Activated T-cell treated with anti-CD3 and anti-CD28 coated beads, Interleukin-2, amount 50 U/mL, for 72 hours (primary cell): Measurements from ENCODE around the gene NDUFB11. TPM values are rescaled to one million over a fixed set of nuclear protein-coding genes. Genes with fewer than 3 reads are reported as not detected.
A peak's percentile ranks its signal among the peaks of the same experiment; 100 is the strongest.
"Not testable (repeated sequence)": the region's sequence is repeated elsewhere in the genome, so short reads cannot be mapped to it uniquely, and the experiment has no call there.

Experiments used
- ATAC-seq, 2 donors: fragments of 150-1000 bp; cut with Tn5 transposase; replicated peaks in 1 of 2; 2 replicates each; pipeline ENCODE4 v1.10.0; 2021; ENCODE audit warnings: moderate library complexity in 2 of 2, mild to moderate bottlenecking in 1 of 2
- DNase-seq, 2 donors: peaks; one replicate each; pipeline ENCODE4 v3.0.0; 2021 to 2022; ENCODE audit warnings: mixed read lengths in 1 of 2
- H3K27ac Mint-ChIP-seq: one replicate; pipeline ENCODE4 v1.8.0; 2022; ENCODE audit warnings: mild to moderate bottlenecking, moderate library complexity, mixed read lengths
- H3K27me3 Mint-ChIP-seq: one replicate; pipeline ENCODE4 v1.8.0; 2022; ENCODE audit warnings: low read depth, mixed read lengths
- H3K36me3 Mint-ChIP-seq, 2 donors: one replicate each; pipeline ENCODE4 v1.8.0; 2022; ENCODE audit warnings: mixed read lengths in 2 of 2, mild to moderate bottlenecking in 1 of 2; ENCODE audit not compliant: insufficient read depth in 2 of 2
- H3K4me1 Mint-ChIP-seq: one replicate; pipeline ENCODE4 v1.8.0; 2022; ENCODE audit warnings: low read depth, mixed read lengths
- H3K4me3 Mint-ChIP-seq, 2 donors: one replicate each; pipeline ENCODE4 v1.8.0; 2022; ENCODE audit warnings: mild to moderate bottlenecking in 2 of 2, mixed read lengths in 2 of 2, moderate library complexity in 2 of 2
- H3K9me3 Mint-ChIP-seq, 2 donors: one replicate each; pipeline ENCODE4 v1.8.0; 2022; ENCODE audit warnings: mixed read lengths in 2 of 2
- total RNA-seq, 2 donors: library from RNA; stranded (reverse); gene quantifications; one replicate each; pipeline ENCODE4 v1.2.3, GENCODE V29; 2022

NDUFB11 gene
- total RNA-seq, 2 donors from 2014 or later, result 66.7 to 84.3 TPM

- Mint-ChIP-seq H3K27me3 (no peaks in the 10 kb centered on the region), H3K9me3 (no peaks in the 10 kb centered on the region), H3K36me3 (peaks cover 10 to 22% of the 10 kb centered on the region in 2 donors), H3K4me1 (peaks cover 27% of the 10 kb centered on the region), H3K4me3 (peak overlapping the region; percentile 22 to 34), H3K27ac (peak overlapping the region; percentile 57)
- DNase-seq (peak; percentile 50 to 54), ATAC-seq (peak; percentile 2 to 24)
These were observed 4.4 kb upstream of the NDUFB11 start for GRCh38 chrX:47148946-47149345.

- H3K4me1 Mint-ChIP-seq, result peaks cover 39% of the 10 kb centered on the region
- H3K4me3 Mint-ChIP-seq, result peak overlapping the region; percentile 96 to 100
- no peaks in the 10 kb centered on the region for H3K9me3 Mint-ChIP-seq
- no peak for ATAC-seq
- H3K27ac Mint-ChIP-seq, result peak overlapping the region; percentile 93
- H3K27me3 Mint-ChIP-seq, result peaks cover 3% of the 10 kb centered on the region
- H3K36me3 Mint-ChIP-seq, result peaks cover 10 to 24% of the 10 kb centered on the region in 2 donors
- DNase-seq, result no peak
These were observed 2.7 kb upstream of the NDUFB11 start for GRCh38 chrX:47146936-47147859.

- peak overlapping the region; percentile 96 to 100 for H3K4me3 Mint-ChIP-seq
- peaks cover 12 to 28% of the 10 kb centered on the region in 2 donors for H3K36me3 Mint-ChIP-seq
- DNase-seq (no peak), ATAC-seq (no peak)
- H3K9me3 Mint-ChIP-seq, result no peaks in the 10 kb centered on the region
- H3K4me1 Mint-ChIP-seq, result peaks cover 39% of the 10 kb centered on the region
- H3K27ac Mint-ChIP-seq, result peak overlapping the region; percentile 97
- peaks cover 8% of the 10 kb centered on the region for H3K27me3 Mint-ChIP-seq
These were observed 1.8 kb upstream of the NDUFB11 start for GRCh38 chrX:47146121-47146935.

- H3K36me3 Mint-ChIP-seq, result peaks cover 14 to 26% of the 10 kb centered on the region in 2 donors
- DNase-seq, result no peak
- peaks cover 13% of the 10 kb centered on the region for H3K27me3 Mint-ChIP-seq
- peak overlapping the region; percentile 97 for H3K27ac Mint-ChIP-seq
- peaks cover 31% of the 10 kb centered on the region for H3K4me1 Mint-ChIP-seq
- H3K4me3 Mint-ChIP-seq, result peak overlapping the region; percentile 96 to 100
- peak; percentile 16 to 17 for ATAC-seq
- H3K9me3 Mint-ChIP-seq, result no peaks in the 10 kb centered on the region
These were observed 1.1 kb upstream of the NDUFB11 start for GRCh38 chrX:47145395-47146120.

- ATAC-seq (no peak), DNase-seq (peak; percentile 38 to 42)
- Mint-ChIP-seq H3K36me3 (peaks cover 15 to 22% of the 10 kb centered on the region in 2 donors), H3K4me1 (peaks cover 24% of the 10 kb centered on the region), H3K4me3 (peak overlapping the region; percentile 96 to 100), H3K27me3 (peaks cover 23% of the 10 kb centered on the region), H3K9me3 (no peaks in the 10 kb centered on the region), H3K27ac (peak overlapping the region; percentile 97)
These were observed 442 bp downstream of the NDUFB11 start for GRCh38 chrX:47143894-47144625.

GRCh38 chrX:47138171-47138570, 6.3 kb downstream of the NDUFB11 start:
- DNase-seq (no peak), ATAC-seq (no peak)
- no peak overlapping the region for H3K4me3 Mint-ChIP-seq
- peaks cover 6 to 7% of the 10 kb centered on the region in 2 donors for H3K36me3 Mint-ChIP-seq
- H3K27ac Mint-ChIP-seq, result no peak overlapping the region
- peaks cover 12% of the 10 kb centered on the region for H3K4me1 Mint-ChIP-seq
- H3K27me3 Mint-ChIP-seq, result peaks cover 25% of the 10 kb centered on the region
- H3K9me3 Mint-ChIP-seq, result no peaks in the 10 kb centered on the region

GRCh38 chrX:47135650-47136049, 8.9 kb downstream of the NDUFB11 start:
- DNase-seq, H3K4me1 Mint-ChIP-seq: not testable (repeated sequence)

GRCh38 chrX:47133493-47133892, 11.0 kb downstream of the NDUFB11 start:
- no peak overlapping the region for H3K4me3 Mint-ChIP-seq
- H3K27me3 Mint-ChIP-seq, result no peaks in the 10 kb centered on the region
- peaks cover 0 to 2% of the 10 kb centered on the region in 2 donors for H3K36me3 Mint-ChIP-seq
- ATAC-seq (no peak), DNase-seq (no peak)
- no peak overlapping the region for H3K27ac Mint-ChIP-seq
- no peaks in the 10 kb centered on the region for H3K9me3 Mint-ChIP-seq
- no peaks in the 10 kb centered on the region for H3K4me1 Mint-ChIP-seq

More at GRCh38 chrX:47135650-47136049, 8.9 kb downstream of the NDUFB11 start:
- H3K36me3 Mint-ChIP-seq, H3K9me3 Mint-ChIP-seq, ATAC-seq, H3K27ac Mint-ChIP-seq, H3K4me3 Mint-ChIP-seq: not testable (repeated sequence)
- peaks cover 13% of the 10 kb centered on the region for H3K27me3 Mint-ChIP-seq

- DNase-seq (no peak), ATAC-seq (no peak)
- Mint-ChIP-seq H3K4me3 (peak overlapping the region; percentile 95 to 97), H3K36me3 (peaks cover 0 to 2% of the 10 kb centered on the region in 2 donors), H3K27ac (no peak overlapping the region), H3K9me3 (no peaks in the 10 kb centered on the region), H3K4me1 (no peaks in the 10 kb centered on the region), H3K27me3 (no peaks in the 10 kb centered on the region)
These were observed 14.6 kb downstream of the NDUFB11 start for GRCh38 chrX:47129899-47130358.

- ATAC-seq, result peak; percentile 99
These were observed 15.2 kb downstream of the NDUFB11 start for GRCh38 chrX:47129157-47129898.

GRCh38 chrX:47124466-47124865, 20.0 kb downstream of the NDUFB11 start:
- Mint-ChIP-seq H3K27me3 (peaks cover 20% of the 10 kb centered on the region), H3K27ac (peak overlapping the region; percentile 65)
- not testable (repeated sequence) for H3K4me3 Mint-ChIP-seq, H3K9me3 Mint-ChIP-seq, H3K36me3 Mint-ChIP-seq, DNase-seq, ATAC-seq, H3K4me1 Mint-ChIP-seq

More at GRCh38 chrX:47129157-47129898, 15.2 kb downstream of the NDUFB11 start:
- Mint-ChIP-seq H3K36me3 (peaks cover 0 to 2% of the 10 kb centered on the region in 2 donors), H3K9me3 (no peaks in the 10 kb centered on the region), H3K4me3 (peak overlapping the region; percentile 95 to 97), H3K27ac (peak overlapping the region; percentile 98), H3K27me3 (peaks cover 2% of the 10 kb centered on the region), H3K4me1 (no peaks in the 10 kb centered on the region)
- DNase-seq, result peak; percentile 89
